HG02885 (cell line): Measurements from ENCODE around the gene GLG1.
"Not testable (repeated sequence)": the region's sequence is repeated elsewhere in the genome, so short reads cannot be mapped to it uniquely, and the experiment has no call there.

Experiments used
- ATAC-seq: cut with Tn5 transposase; IDR thresholded peaks from one replicate; pipeline ENCODE4 v1.9.1; 2021; ENCODE audit warnings: mild to moderate bottlenecking; ENCODE audit not compliant: unreplicated experiment, poor library complexity

GLG1 gene

GRCh38 chr16:74417897-74418296 is 189.0 kb downstream of the GLG1 start:
- not testable (repeated sequence) for ATAC-seq

- not testable (repeated sequence) for ATAC-seq
Observed at GRCh38 chr16:74413920-74414319, 193.0 kb downstream of the GLG1 start.

GRCh38 chr16:74413485-74413884 is 193.4 kb downstream of the GLG1 start:
- ATAC-seq: not testable (repeated sequence)

GRCh38 chr16:74412775-74413390 is 194.0 kb downstream of the GLG1 start:
- not testable (repeated sequence) for ATAC-seq

GRCh38 chr16:74412138-74412774 is 194.7 kb downstream of the GLG1 start:
- ATAC-seq: not testable (repeated sequence)

- ATAC-seq: not testable (repeated sequence)
Observed at GRCh38 chr16:74410981-74411380, 195.9 kb downstream of the GLG1 start.

GRCh38 chr16:74410057-74410957 is 196.6 kb downstream of the GLG1 start:
- not testable (repeated sequence) for ATAC-seq

GRCh38 chr16:74409185-74409981 is 197.5 kb downstream of the GLG1 start:
- not testable (repeated sequence) for ATAC-seq

GRCh38 chr16:74407362-74407705 is 199.6 kb downstream of the GLG1 start:
- not testable (repeated sequence) for ATAC-seq

GRCh38 chr16:74406600-74407361 is 200.1 kb downstream of the GLG1 start:
- not testable (repeated sequence) for ATAC-seq

GRCh38 chr16:74404148-74404933 is 202.6 kb downstream of the GLG1 start:
- not testable (repeated sequence) for ATAC-seq

GRCh38 chr16:74400238-74400637 is 206.7 kb downstream of the GLG1 start:
- ATAC-seq: not testable (repeated sequence)

GRCh38 chr16:74398212-74398895 is 208.6 kb downstream of the GLG1 start:
- not testable (repeated sequence) for ATAC-seq
